ENCODE data around the gene SAPCD2. TPM values are rescaled to one million over a fixed set of nuclear protein-coding genes. Genes with fewer than 3 reads are reported as not detected.

Gene SAPCD2
- total RNA-seq, 1 experiment from 2014 or later, result 18.4 TPM

DNA sequence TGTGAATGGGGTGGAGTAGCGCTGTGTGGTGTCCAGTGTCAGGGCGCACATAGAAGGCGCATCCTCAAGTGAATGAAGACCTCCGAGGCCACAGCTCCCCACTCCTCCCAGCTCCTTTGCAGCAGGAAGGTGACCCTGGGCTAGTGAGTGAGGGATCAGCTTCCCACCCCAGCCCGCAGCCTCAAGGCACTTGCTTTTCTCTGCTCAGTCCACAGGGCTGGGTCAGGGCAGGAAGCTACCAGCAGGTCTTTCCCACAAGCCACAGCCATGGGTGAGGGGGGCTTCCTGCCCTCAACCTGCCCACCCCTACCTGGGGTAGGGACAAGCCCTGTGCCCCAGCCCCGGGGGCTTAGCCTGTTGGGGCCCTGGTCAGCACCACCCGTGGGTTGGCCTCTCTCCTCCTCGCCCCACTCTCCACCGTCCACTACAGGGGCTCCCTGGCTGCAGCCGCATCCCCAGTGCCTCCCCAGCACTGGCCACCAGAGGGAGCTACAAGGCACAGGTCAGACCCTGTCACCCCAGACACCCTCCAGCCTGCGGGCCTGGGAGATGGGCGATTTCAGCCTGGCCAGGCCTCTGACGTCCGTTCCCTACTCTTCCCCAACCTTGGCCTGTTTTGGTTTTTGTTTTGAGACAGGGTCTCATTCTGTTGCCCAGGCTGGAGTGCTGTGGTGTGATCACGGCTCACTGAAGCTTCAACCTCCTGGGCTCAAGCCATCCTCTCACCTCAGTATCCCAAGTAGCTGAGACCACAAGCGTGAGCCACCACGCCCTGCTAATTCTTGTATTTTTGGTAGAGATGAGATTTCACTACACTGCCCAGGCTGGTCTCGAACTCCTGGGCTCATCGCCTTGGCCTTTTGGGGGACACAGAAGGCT is 41.1 kb downstream of the SAPCD2 start:
- H3K36me3 ChIP-seq (ENCODE audit: control insufficient read depth, insufficient read depth, low read length), result no peaks in the 10 kb centered on the region
- no peaks in the 10 kb centered on the region for H3K9me3 ChIP-seq (ENCODE audit: control insufficient read depth, insufficient read depth, low read depth, low read length)
- intact Hi-C loops (cut with micrococcal nuclease; ENCODE audit: unreplicated experiment) (no loop called here), in situ Hi-C loops (cut with HindIII; ENCODE audit: low pct_unique_long_range_greater_than_20kb, low sequenced_read_pairs) (no loop called here)
- H3K27ac ChIP-seq (ENCODE audit: low read length), result no peak overlapping the region
- peak overlapping the region in 1 of 2 experiments; percentile 53; a peak in 2 of 4 replicates for H3K4me3 ChIP-seq (ENCODE audit: low read depth in 2 of 2, low read length in 2 of 2)
- TF ChIP-seq, protein P1, sequence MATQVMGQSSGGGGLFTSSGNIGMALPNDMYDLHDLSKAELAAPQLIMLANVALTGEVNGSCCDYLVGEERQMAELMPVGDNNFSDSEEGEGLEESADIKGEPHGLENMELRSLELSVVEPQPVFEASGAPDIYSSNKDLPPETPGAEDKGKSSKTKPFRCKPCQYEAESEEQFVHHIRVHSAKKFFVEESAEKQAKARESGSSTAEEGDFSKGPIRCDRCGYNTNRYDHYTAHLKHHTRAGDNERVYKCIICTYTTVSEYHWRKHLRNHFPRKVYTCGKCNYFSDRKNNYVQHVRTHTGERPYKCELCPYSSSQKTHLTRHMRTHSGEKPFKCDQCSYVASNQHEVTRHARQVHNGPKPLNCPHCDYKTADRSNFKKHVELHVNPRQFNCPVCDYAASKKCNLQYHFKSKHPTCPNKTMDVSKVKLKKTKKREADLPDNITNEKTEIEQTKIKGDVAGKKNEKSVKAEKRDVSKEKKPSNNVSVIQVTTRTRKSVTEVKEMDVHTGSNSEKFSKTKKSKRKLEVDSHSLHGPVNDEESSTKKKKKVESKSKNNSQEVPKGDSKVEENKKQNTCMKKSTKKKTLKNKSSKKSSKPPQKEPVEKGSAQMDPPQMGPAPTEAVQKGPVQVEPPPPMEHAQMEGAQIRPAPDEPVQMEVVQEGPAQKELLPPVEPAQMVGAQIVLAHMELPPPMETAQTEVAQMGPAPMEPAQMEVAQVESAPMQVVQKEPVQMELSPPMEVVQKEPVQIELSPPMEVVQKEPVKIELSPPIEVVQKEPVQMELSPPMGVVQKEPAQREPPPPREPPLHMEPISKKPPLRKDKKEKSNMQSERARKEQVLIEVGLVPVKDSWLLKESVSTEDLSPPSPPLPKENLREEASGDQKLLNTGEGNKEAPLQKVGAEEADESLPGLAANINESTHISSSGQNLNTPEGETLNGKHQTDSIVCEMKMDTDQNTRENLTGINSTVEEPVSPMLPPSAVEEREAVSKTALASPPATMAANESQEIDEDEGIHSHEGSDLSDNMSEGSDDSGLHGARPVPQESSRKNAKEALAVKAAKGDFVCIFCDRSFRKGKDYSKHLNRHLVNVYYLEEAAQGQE (IDR thresholded peaks at IDR 0.05; ENCODE audit: insufficient read depth in 1 of 2, low read depth in 2 of 2, low read length in 1 of 2), result no peak
- TF ChIP-seq, protein P2, sequence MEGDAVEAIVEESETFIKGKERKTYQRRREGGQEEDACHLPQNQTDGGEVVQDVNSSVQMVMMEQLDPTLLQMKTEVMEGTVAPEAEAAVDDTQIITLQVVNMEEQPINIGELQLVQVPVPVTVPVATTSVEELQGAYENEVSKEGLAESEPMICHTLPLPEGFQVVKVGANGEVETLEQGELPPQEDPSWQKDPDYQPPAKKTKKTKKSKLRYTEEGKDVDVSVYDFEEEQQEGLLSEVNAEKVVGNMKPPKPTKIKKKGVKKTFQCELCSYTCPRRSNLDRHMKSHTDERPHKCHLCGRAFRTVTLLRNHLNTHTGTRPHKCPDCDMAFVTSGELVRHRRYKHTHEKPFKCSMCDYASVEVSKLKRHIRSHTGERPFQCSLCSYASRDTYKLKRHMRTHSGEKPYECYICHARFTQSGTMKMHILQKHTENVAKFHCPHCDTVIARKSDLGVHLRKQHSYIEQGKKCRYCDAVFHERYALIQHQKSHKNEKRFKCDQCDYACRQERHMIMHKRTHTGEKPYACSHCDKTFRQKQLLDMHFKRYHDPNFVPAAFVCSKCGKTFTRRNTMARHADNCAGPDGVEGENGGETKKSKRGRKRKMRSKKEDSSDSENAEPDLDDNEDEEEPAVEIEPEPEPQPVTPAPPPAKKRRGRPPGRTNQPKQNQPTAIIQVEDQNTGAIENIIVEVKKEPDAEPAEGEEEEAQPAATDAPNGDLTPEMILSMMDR (IDR thresholded peaks at IDR 0.05), result peak; percentile 92
- no peak for TF ChIP-seq POLR2AphosphoS5 (IDR thresholded peaks at IDR 0.05; ENCODE audit: low read depth, low read length)
- peak; percentile 25 for DNase-seq (ENCODE audit: low read depth, low spot score)
- no TSS peak for BruUV-seq (replicated peaks)
- POLR2A ChIA-PET, result no interaction called here
- peaks cover 22% of the 10 kb centered on the region; the same call in 1 of the 2 replicates for H3K4me1 ChIP-seq (ENCODE audit: control insufficient read depth, insufficient read depth, low read length)
- no peaks in the 10 kb centered on the region for H3K27me3 ChIP-seq (ENCODE audit: control insufficient read depth, insufficient read depth, low read length)
- CTCF ChIA-PET, result interaction anchor here (0.6 to 1.4 kb wide), 12 partner anchors 9 to 239 kb away, joined by 3 to 14 read pairs (median 4); partner anchors contain the start of gene CLIC3
- peak; percentile 80 for ATAC-seq

DNA sequence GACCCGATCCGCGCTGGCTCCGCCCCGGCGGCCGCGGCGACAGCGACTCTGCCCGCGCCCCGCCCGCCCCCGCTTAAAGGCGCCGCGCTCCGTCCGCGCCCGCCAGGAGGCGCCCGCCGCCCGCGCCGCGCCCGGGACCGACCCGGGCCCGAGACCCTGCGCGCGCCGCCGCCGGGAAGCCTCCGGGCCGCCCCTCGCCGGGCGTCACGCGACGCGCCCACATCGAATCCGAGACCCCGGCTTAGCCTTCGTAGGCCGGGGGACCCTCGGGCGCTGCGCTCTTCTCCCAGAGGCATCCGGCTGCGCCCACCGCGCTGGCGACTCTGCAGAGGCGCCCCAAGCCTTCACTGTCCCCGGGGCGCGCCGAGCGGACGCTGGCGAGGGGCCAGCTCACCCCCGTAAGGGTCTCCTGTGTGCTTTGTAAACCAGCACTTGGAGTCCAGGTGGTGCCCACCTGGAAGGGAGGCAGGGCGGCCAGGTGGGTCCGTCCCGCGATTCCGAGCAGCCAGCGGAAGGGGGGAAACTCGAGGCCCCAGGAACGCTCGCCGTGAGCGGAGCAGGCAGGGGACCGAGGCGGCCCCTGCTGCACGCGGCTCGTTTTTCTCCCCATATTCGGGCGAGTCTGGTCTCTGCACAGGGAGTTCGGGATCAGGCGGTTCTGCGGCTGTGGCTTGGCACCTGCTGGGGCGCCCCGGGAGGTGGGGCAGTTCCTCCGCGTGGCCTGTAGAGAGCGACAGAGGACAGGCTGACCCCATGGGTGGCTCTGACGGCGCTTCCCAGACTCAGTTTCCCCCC is 41.9 kb downstream of the SAPCD2 start:
- intact Hi-C loops (cut with micrococcal nuclease; ENCODE audit: unreplicated experiment), result no loop called here
- in situ Hi-C loops (cut with HindIII; ENCODE audit: low pct_unique_long_range_greater_than_20kb, low sequenced_read_pairs), result no loop called here

More for the DNA sequence above, 41.9 kb downstream of the SAPCD2 start:
- no peaks in the 10 kb centered on the region for H3K27me3 ChIP-seq (ENCODE audit: control insufficient read depth, insufficient read depth, low read length)
- peak overlapping the region; percentile 43 to 53 for H3K4me3 ChIP-seq (ENCODE audit: low read depth in 2 of 2, low read length in 2 of 2)
- no peak for DNase-seq (ENCODE audit: low read depth, low spot score)
- no peaks in the 10 kb centered on the region for H3K9me3 ChIP-seq (ENCODE audit: control insufficient read depth, insufficient read depth, low read depth, low read length)
- no TSS peak for BruUV-seq (replicated peaks)
- ATAC-seq, result peak; percentile 72
- TF ChIP-seq, protein P2 (IDR thresholded peaks at IDR 0.05), result peak; percentile 68; the same call in 1 of the 2 replicates
- TF ChIP-seq SIN3A (IDR thresholded peaks at IDR 0.05; ENCODE audit: borderline replicate concordance, insufficient read depth, low read depth, low read length), result no peak
- no peak overlapping the region for H3K27ac ChIP-seq (ENCODE audit: low read length)
- ChIA-PET POLR2A (no interaction called here), CTCF (interaction anchor here (1.2 to 1.4 kb wide), 3 partner anchors 30 to 81 kb away, joined by 3 to 14 read pairs (median 5); no protein-coding TSS in a partner anchor)
- H3K36me3 ChIP-seq (ENCODE audit: control insufficient read depth, insufficient read depth, low read length), result no peaks in the 10 kb centered on the region
- peaks cover 24% of the 10 kb centered on the region for H3K4me1 ChIP-seq (ENCODE audit: control insufficient read depth, insufficient read depth, low read length)
